Tibial nerve (tissue), 3 donors: ENCODE data around the gene SLC5A6.

Source experiments
- POLR2A ChIP-seq, 2 donors: fragments of 450-650 bp; IDR thresholded peaks; one replicate each; pipeline ENCODE4 v1.6.1; 2017; ENCODE audit warnings: antibody characterized with exemption in 2 of 2, mild to moderate bottlenecking in 2 of 2, moderate library complexity in 2 of 2
- TF ChIP-seq, protein P1 (sequence below), 5 experiments: fragments of 200-600 bp in 3 of 5; fragments of 450-650 bp in 2 of 5; sonication (generic) in 3 of 5; IDR thresholded peaks; one replicate each; pipeline ENCODE4 v1.5.1; 2016 to 2019; ENCODE audit warnings: antibody characterized with exemption in 5 of 5, mild to moderate bottlenecking in 3 of 5, moderate library complexity in 2 of 5

GRCh38 chr2:27198627-27199026 is 13.4 kb downstream of the SLC5A6 start:
- TF ChIP-seq POLR2A (IDR thresholded peaks at IDR 0.05): no peak
- TF ChIP-seq, protein P1, sequence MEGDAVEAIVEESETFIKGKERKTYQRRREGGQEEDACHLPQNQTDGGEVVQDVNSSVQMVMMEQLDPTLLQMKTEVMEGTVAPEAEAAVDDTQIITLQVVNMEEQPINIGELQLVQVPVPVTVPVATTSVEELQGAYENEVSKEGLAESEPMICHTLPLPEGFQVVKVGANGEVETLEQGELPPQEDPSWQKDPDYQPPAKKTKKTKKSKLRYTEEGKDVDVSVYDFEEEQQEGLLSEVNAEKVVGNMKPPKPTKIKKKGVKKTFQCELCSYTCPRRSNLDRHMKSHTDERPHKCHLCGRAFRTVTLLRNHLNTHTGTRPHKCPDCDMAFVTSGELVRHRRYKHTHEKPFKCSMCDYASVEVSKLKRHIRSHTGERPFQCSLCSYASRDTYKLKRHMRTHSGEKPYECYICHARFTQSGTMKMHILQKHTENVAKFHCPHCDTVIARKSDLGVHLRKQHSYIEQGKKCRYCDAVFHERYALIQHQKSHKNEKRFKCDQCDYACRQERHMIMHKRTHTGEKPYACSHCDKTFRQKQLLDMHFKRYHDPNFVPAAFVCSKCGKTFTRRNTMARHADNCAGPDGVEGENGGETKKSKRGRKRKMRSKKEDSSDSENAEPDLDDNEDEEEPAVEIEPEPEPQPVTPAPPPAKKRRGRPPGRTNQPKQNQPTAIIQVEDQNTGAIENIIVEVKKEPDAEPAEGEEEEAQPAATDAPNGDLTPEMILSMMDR (IDR thresholded peaks at IDR 0.05): no peak
